ENCODE data around the gene STK32A.

DNA sequence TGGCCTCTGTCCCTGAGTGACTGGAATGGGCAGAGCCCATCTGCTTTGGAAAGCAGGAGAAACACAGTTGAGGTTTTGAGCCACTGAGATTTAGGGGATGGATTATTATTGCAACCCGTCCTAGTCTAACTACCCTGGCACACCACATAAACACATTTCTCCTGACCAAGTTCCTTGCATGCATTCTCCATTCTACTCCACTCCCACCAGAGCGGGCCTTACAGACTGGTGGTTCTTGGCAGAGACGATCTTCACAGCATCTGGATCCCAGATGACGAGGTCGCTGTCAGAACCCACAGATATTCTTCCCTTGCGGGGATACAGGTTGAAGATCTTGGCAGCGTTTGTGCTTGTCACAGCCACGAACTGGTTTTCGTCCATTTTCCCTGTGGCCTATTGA is 164.0 kb downstream of the STK32A start:
- TF ChIP-seq, protein P1, sequence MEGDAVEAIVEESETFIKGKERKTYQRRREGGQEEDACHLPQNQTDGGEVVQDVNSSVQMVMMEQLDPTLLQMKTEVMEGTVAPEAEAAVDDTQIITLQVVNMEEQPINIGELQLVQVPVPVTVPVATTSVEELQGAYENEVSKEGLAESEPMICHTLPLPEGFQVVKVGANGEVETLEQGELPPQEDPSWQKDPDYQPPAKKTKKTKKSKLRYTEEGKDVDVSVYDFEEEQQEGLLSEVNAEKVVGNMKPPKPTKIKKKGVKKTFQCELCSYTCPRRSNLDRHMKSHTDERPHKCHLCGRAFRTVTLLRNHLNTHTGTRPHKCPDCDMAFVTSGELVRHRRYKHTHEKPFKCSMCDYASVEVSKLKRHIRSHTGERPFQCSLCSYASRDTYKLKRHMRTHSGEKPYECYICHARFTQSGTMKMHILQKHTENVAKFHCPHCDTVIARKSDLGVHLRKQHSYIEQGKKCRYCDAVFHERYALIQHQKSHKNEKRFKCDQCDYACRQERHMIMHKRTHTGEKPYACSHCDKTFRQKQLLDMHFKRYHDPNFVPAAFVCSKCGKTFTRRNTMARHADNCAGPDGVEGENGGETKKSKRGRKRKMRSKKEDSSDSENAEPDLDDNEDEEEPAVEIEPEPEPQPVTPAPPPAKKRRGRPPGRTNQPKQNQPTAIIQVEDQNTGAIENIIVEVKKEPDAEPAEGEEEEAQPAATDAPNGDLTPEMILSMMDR (IDR thresholded peaks at IDR 0.05): no peak
- no peak for TF ChIP-seq POLR2A (IDR thresholded peaks at IDR 0.05)

All from uterus (tissue), 2 donors.